ENCODE data around the gene INSC. TPM values are rescaled to one million over a fixed set of nuclear protein-coding genes. Genes with fewer than 3 reads are reported as not detected.

INSC gene
- total and polyA plus RNA-seq, 2 of the 8 experiments (the other 6 are each of a cell fraction or from before 2014, with no cell fraction given), result 0.58 to 0.59 TPM

DNA sequence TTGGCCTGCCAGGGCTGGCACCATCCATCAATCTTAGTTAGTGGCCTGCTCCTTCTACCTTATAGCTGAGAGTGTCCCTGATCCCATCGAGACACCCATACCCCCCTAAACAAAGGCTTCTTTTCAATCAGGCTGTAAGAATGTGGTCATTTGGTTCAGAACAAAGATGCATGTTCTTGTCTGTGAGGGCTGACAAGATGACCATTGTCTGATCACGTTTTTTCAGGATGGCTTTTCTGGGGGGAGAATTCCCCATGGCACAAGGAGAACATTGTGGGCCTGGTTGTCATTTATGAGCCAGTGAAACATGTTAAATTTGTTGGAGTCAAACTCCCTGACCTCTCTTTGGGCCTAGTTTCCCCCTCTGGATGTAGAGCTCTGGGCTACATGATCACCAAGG, 160.4 kb downstream of the INSC start:
- Histone ChIP-seq H3K9ac (replicated peaks in 1 of 4; ENCODE audit: extremely low read depth in 1 of 4, low read depth in 3 of 4, low read length in 3 of 4) (no peak overlapping the region), H3K4me2 (ENCODE audit: insufficient read depth in 1 of 2, low read depth in 2 of 2, low read length in 2 of 2) (no peak overlapping the region), H2BK12ac (ENCODE audit: low read depth, low read length) (no peak overlapping the region), H4K20me1 (replicated peaks in 1 of 2; ENCODE audit: control insufficient read depth in 1 of 2, insufficient read depth in 2 of 2, low read length in 2 of 2) (no peaks in the 10 kb centered on the region), H3K14ac (ENCODE audit: insufficient read length) (no peak overlapping the region), H3K27ac (ENCODE audit: low read depth, low read length) (no peak overlapping the region), H2AK5ac (ENCODE audit: low read depth, low read length) (no peak overlapping the region), H2AFZ (ENCODE audit: low read length) (no peak overlapping the region), H2BK5ac (ENCODE audit: low read depth, low read length) (no peak overlapping the region), H4K5ac (ENCODE audit: insufficient read length, low read depth, low read length) (no peak overlapping the region), H3K79me2 (ENCODE audit: control insufficient read depth in 1 of 2, insufficient read depth in 2 of 2, low read length in 2 of 2) (no peaks in the 10 kb centered on the region), H3K4me1 (replicated peaks in 1 of 4; ENCODE audit: control insufficient read depth in 3 of 4, insufficient read depth in 4 of 4, low read length in 3 of 4) (no peaks in the 10 kb centered on the region), H3K79me1 (ENCODE audit: low read depth, low read length) (no peaks in the 10 kb centered on the region), H3K4ac (replicated peaks; ENCODE audit: insufficient read length, low read depth, low read length) (no peak overlapping the region), H4K8ac (ENCODE audit: extremely low read depth, insufficient read depth, low read length) (no peak overlapping the region), H2BK15ac (ENCODE audit: low read length) (no peak overlapping the region), H2BK20ac (ENCODE audit: low read length) (no peak overlapping the region), H3K36me3 (ENCODE audit: control insufficient read depth in 2 of 4, insufficient read depth in 4 of 4, low read length in 3 of 4) (no peaks in the 10 kb centered on the region), H3K27me3 (replicated peaks in 1 of 4; ENCODE audit: control insufficient read depth in 3 of 4, extremely low read depth in 1 of 4, insufficient read depth in 3 of 4, low read length in 3 of 4) (no peaks in the 10 kb centered on the region), H3K9me3 (ENCODE audit: insufficient read depth in 2 of 2, low read depth in 1 of 2, low read length in 1 of 2) (no peaks in the 10 kb centered on the region), H2BK120ac (replicated peaks; ENCODE audit: low read depth, low read length) (no peak overlapping the region), H3K18ac (ENCODE audit: extremely low read depth, low read length) (no peak overlapping the region), H3K56ac (replicated peaks; ENCODE audit: insufficient read length, low read depth, low read length) (no peak overlapping the region), H3K23ac (ENCODE audit: insufficient read length) (no peak overlapping the region), H3K23me2 (ENCODE audit: low read depth, low read length) (no peaks in the 10 kb centered on the region; the same call in 1 of the 2 replicates), H4K91ac (replicated peaks; ENCODE audit: insufficient read length, low read length) (no peak overlapping the region), H3K4me3 (ENCODE audit: extremely low read depth in 1 of 4, insufficient read depth in 2 of 4, low read depth in 3 of 4, low read length in 4 of 4) (no peak overlapping the region)
- DNase-seq (ENCODE audit: low read depth in 1 of 2, low spot score in 2 of 2), result no peak
- no peak for FAIRE-seq
- POLR2A ChIA-PET (ENCODE audit: partially characterized antibody), result no interaction called here
- 89% methylated on average over 2 of the region's 2 CpGs; no CpG with 5 or more reads in 1 of the 2 experiments for WGBS, 2 experiments (ENCODE audit: extremely low coverage in 1 of 2, insufficient coverage in 1 of 2, insufficient read length in 1 of 2, insufficient replicate concordance in 2 of 2, low coverage in 1 of 2, low lambda C conversion rate in 2 of 2, missing lambda C conversion rate in 1 of 2)
- CTCF ChIA-PET (ENCODE audit: partially characterized antibody), result interaction anchor here (0.6 to 1.3 kb wide), 2 partner anchors 10 to 160 kb away, joined by 3 to 4 read pairs; no protein-coding TSS in a partner anchor
- TF ChIP-seq SP4 (IDR thresholded peaks at IDR 0.05; ENCODE audit: low read length) (no peak), NRF1 (IDR thresholded peaks at IDR 0.05; ENCODE audit: low read depth, low read length) (no peak)
- TF ChIP-seq, protein P1, sequence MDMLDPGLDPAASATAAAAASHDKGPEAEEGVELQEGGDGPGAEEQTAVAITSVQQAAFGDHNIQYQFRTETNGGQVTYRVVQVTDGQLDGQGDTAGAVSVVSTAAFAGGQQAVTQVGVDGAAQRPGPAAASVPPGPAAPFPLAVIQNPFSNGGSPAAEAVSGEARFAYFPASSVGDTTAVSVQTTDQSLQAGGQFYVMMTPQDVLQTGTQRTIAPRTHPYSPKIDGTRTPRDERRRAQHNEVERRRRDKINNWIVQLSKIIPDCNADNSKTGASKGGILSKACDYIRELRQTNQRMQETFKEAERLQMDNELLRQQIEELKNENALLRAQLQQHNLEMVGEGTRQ (IDR thresholded peaks at IDR 0.05; ENCODE audit: low read length), result no peak
